ENCODE data around the gene SH3RF3. TPM values are rescaled to one million over a fixed set of nuclear protein-coding genes. Genes with fewer than 3 reads are reported as not detected.

The SH3RF3 gene
- total and polyA plus RNA-seq, 10 of the 15 experiments (the other 5 are each of a cell fraction or from before 2014, with no cell fraction given): 0.08 to 8.8 (median 2.3) TPM

DNA sequence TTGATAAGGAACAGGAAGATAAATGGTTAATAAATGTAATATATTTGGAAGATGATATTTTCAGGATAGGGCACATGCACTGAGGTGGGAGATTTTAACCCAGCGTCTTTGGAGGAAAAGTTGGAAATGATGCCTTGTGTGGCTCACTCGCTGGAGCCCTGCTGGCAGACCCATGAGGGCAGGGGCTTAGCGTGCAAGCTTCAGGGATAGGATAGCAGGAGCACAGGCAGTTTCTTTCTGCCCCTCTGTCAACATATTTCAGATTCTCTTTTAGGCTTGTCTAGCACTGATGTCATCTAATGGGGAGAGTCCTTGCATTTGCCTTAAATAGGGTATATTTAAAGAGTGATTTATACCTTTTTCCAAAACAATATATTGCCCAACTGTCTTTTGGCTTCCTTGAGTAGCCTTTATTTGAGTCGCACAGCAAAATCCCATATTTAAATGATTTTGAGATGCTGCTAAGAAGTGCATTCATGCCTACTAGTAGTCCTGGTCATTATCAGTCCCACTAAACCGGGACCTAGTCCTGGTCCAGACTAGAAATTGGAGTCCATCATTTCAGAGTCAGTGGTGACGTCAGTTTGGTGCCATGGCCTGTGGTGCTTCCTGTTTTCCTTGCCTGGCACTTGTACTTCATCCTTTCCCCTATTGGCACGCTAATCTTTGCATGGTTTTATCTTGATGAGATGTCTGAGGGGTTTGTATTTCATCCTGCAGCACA, 45.8 kb downstream of the SH3RF3 start:
- no TSS peak for BruUV-seq (replicated peaks)
- intact Hi-C loops (cut with micrococcal nuclease; ENCODE audit: unreplicated experiment) (no loop called here), in situ Hi-C loops (cut with MboI) (no loop called here)
- Histone ChIP-seq H3K9ac (ENCODE audit: control insufficient read depth, insufficient read depth, low read length) (no peak overlapping the region), H3K4me2 (ENCODE audit: control insufficient read depth, insufficient read depth) (no peak overlapping the region), H3K27me3 (replicated peaks in 1 of 2; ENCODE audit: control insufficient read depth in 2 of 2, insufficient read depth in 2 of 2, low read length in 1 of 2) (no peaks in the 10 kb centered on the region; a peak in 1 of 4 replicates), H3K27ac (ENCODE audit: control insufficient read depth, insufficient read depth) (no peak overlapping the region), H2AFZ (ENCODE audit: control insufficient read depth, low read depth, low read length) (no peak overlapping the region), H4K20me1 (ENCODE audit: control insufficient read depth, insufficient read depth) (no peaks in the 10 kb centered on the region), H3K36me3 (ENCODE audit: control insufficient read depth in 2 of 2, insufficient read depth in 2 of 2, low read length in 1 of 2) (no peaks in the 10 kb centered on the region), H3K9me3 (replicated peaks; ENCODE audit: control insufficient read depth, insufficient read depth, low read length) (no peaks in the 10 kb centered on the region; the same call in 2 of the 3 replicates), H3K79me2 (ENCODE audit: control insufficient read depth, insufficient read depth, low read length) (no peaks in the 10 kb centered on the region), H3K4me1 (ENCODE audit: control insufficient read depth, insufficient read depth, low read length) (no peaks in the 10 kb centered on the region), H3K4me3 (no peak overlapping the region)
- FAIRE-seq: no peak
- SMC1A ChIA-PET (ENCODE audit: uncharacterized antibody, unreplicated experiment): interaction anchor here (2.7 kb wide), 1 partner anchor 20 kb away, joined by 8 read pairs; no protein-coding TSS in a partner anchor
- DNase-seq (ENCODE audit: low read depth, low spot score): no peak
- RAD21 ChIA-PET (ENCODE audit: unreplicated experiment): no interaction called here
- 34% methylated on average over 7 of the region's 7 CpGs for WGBS (ENCODE audit: insufficient coverage, insufficient replicate concordance, low lambda C conversion rate, missing lambda C conversion rate)
- ATAC-seq: no peak
- CTCF ChIA-PET: no interaction called here
- POLR2A ChIA-PET: no interaction called here
- no peak for TF ChIP-seq BACH1 (IDR thresholded peaks at IDR 0.05; ENCODE audit: borderline replicate concordance)
- TF ChIP-seq PBX3 (IDR thresholded peaks at IDR 0.05; ENCODE audit: insufficient replicate concordance, low read depth, low read length): no peak
- no peak for TF ChIP-seq IRF3 (IDR thresholded peaks at IDR 0.05)
- no peak for TF ChIP-seq CBX5 (IDR thresholded peaks at IDR 0.05; ENCODE audit: low read depth)
- TF ChIP-seq RAD51 (IDR thresholded peaks at IDR 0.05): no peak
- no peak for TF ChIP-seq EGR1 (IDR thresholded peaks at IDR 0.05; ENCODE audit: borderline replicate concordance in 1 of 2, low read depth in 2 of 2, low read length in 2 of 2)
- TF ChIP-seq HDAC6 (IDR thresholded peaks at IDR 0.05; ENCODE audit: unreplicated experiment): no peak
- no peak for TF ChIP-seq TCF12 (IDR thresholded peaks at IDR 0.05; ENCODE audit: low read depth, low read length)
- no peak for TF ChIP-seq BHLHE40 (IDR thresholded peaks at IDR 0.05; ENCODE audit: borderline replicate concordance in 1 of 2, low read depth in 2 of 2, low read length in 1 of 2)
- no peak for TF ChIP-seq PKNOX1 (IDR thresholded peaks at IDR 0.05)
- TF ChIP-seq CBX3 (IDR thresholded peaks at IDR 0.05; ENCODE audit: borderline replicate concordance, low read depth): no peak
- TF ChIP-seq RBBP5 (conservative IDR thresholded peaks at IDR 0.05): no peak
- no peak for TF ChIP-seq RELB (IDR thresholded peaks at IDR 0.05; ENCODE audit: low read depth)
- no peak for TF ChIP-seq MTA3 (IDR thresholded peaks at IDR 0.05; ENCODE audit: borderline replicate concordance, low read length)
- TF ChIP-seq CEBPZ (IDR thresholded peaks at IDR 0.05; ENCODE audit: low read depth, low read length): no peak

All from GM12878 (cell line).